ENCODE results near the gene CHAT.

The CHAT gene

DNA sequence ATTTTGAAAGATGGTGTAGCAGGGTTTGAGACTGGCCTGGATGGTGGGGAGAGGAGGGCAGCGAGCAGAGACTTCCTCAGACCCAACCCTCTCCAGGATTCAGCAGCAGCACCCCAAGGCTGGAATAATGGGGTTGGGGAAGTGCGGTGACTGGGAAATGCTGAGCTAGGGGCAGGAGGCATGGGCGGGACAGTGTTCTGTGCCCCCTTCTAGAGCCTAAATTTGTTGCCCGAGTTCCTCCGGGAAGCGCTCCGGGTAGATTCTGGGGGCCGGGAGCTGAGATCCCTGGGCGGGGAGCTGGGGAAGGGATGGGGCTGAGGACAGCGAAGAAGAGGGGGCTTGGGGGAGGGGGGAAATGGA is at the start of gene CHAT:
Gene CHAT (plus strand): TSS at position 156 of the 360 bp plus-strand sequence. CDS start 153 bp downstream, at position 309.
- DNase-seq = no peak

- DNase-seq = no peak
These were observed 49.3 kb upstream of the CHAT start for GRCh38 chr10:49564461-49565009.

DNA sequence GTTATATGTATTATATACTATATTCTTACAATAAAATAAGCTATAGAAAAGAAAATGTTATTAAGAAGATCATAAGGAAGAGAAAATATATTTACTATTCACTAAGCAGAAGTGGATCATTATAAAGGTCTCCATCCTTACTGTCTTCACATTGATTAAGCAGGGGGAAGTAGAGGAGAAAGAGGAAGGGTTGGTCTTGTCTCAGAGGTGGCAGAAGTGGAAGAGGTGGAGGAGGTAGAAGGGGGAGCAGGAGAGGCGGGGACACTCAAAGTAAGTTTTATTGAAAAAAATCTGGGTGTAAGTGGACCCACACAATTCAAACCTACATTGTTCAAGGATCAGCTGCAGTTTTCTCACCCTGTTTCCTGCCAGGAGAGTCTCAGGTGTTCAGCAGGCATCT is 46.0 kb upstream of the CHAT start:
- DNase-seq = no peak

GRCh38 chr10:49568235-49568634 is 45.6 kb upstream of the CHAT start:
- no peak for DNase-seq

DNA sequence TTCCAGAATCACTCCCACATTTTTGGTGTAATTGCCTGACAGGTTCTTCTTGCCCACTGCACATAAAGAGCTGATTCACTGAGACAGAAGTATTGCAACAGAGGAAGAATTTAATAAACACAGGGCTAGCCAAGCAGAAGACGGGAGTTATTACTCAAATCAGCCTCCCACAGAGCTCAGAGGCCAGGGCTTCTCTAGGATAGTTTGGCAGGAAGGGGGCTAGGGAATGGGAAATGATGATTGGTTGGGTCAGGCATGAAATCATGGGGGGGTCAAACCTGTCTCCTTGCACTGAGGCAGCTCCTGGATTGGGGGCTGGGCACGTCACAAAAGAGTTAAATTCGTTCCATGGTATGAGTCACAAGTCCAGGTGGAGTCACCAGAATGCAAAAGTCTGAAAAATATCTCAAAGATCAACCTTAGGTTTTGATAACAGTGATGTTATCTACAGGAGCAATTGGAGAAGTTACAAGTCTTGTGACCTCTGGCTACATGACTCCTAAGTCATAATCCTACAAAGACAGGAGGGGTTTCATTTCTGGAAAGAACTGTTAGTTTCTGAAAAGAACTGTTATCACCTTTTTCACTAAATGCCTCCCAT is 44.7 kb upstream of the CHAT start:
- no peak for DNase-seq

- no peak for DNase-seq
These were observed 42.4 kb upstream of the CHAT start for GRCh38 chr10:49571388-49571787.

- DNase-seq = no peak
These were observed 41.2 kb upstream of the CHAT start for GRCh38 chr10:49572594-49573114.

DNA sequence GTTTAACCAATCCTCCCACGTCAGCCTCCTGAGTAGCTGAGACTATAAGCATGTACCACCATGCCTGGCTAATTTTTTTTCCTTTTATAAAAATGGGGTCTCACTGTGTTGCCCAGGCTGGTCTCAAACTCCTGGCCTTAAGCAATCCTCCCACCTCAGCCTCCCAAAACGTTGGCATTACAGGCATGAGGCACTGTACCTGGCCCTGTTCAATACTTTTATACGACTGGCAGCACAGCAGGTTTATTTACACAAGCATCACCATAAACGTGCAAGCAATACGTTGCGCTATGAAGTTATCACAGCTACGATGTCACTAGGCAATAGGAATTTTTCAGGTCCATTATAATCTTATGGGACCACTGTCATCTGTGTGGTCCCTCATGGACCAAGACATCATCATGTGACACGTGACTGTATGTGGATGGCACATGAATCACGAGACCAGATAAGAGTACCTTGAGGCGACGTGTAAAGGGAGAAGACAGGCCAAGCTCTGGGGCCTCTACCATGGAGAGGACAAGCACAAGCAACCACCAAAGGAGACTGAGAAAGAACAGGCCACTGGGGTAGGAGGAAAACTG is 38.3 kb upstream of the CHAT start:
- no peak for DNase-seq

- DNase-seq = no peak
These were observed 36.5 kb upstream of the CHAT start for GRCh38 chr10:49577182-49577925.

- no peak for DNase-seq
These were observed 35.4 kb upstream of the CHAT start for GRCh38 chr10:49578392-49578791.

DNA sequence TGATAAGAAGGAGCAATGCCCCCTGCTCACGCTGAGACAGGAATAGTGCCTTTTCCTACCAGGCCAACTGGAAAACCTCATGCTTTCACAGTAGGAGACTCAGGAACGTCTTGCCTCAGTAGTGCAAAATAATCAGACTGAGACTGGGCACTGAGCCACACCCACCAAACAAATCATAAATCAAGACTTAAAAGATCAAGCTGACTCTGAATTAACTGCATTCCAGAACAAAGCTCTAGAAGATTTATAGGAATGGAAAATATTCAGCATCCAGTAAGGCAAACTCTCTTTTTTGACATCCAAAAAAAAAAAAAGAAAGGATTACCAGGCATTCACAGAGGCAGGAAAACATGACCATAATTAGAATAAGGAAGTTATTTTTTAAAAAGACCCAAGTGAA is 34.2 kb upstream of the CHAT start:
- no peak for DNase-seq

GRCh38 chr10:49585387-49585786 is 28.4 kb upstream of the CHAT start:
- no peak for DNase-seq

GRCh38 chr10:49587981-49588380 is 25.9 kb upstream of the CHAT start:
- no peak for DNase-seq

DNA sequence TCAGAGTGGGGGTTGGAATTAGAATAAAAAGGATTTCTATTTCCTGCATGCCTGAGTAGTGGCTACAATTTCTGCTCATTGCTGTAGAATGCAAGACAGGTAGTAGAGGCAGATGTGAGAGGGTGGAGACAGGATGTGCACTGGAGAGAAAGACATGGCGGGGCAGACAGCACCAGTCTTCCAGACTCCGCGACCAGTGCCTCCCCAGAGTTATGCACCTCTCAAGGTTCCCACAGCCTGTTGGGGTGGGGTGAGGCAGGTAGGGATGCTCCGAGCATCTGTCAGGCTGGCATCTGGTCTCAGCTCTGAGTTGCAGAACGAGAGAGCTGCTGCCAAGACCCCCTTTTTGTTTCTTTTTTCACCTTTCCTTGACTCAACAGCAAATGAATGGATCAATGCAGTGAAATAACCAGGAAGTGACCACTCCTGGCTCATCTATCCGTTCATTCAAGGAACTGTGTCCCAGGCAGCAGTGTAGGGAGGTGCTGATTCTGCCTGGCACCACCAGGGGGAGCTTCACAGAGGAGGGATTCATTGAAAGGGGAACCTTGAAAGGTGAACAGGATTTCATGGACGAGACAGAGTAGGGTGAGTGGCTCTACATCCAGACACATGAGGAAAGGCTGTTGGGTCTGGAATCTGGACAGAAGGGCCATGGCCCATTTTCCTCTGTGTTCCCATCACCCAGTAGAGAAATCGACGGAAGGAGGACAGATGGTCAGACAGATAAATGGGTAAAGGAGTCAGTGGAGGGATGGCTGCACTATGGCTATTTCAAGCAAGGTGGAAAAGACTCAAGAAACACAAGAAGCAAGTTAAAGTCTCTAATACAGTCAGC is 20.9 kb upstream of the CHAT start:
- peak in 1 of 2 experiments; percentile 42 for DNase-seq

GRCh38 chr10:49593564-49593875 is 20.3 kb upstream of the CHAT start:
- no peak for DNase-seq

DNA sequence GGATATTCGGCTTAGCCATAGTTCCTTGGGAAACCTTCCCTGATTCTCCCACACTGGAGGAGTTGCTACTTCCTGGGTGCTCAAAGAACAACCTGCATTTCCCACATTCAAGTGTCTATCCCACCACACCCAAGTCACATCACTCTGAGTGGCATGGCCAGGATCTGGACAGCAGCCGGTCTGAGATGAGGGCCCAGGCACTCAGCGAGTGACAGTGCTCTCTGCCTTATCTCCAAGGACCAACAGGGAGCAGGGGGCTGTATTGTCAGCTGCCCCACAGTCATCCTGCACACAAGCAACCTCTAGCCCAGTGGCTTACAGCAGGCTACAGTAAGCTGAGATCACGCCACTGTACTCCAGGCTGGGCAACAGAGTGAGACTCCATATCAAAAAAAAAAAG is 19.8 kb upstream of the CHAT start:
- DNase-seq = no peak

DNA sequence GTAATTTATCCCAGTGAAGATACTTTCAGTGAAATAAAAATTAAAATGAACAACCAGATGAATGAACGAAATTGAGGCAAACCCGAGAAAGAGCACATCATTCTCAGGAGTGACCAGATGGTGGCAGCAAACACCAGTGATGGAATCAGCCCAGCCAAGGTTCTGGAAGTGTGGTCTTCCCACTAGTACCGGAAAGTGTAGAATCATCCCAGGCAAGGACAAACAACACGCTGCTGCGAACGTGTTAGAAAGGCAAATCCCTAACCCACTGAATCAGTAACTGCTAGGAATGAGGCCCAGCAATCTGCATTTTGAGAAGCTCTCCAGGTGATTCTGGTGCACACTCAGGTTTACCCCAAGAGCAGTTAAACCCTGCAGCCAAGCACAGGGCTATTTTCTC is 19.2 kb upstream of the CHAT start:
- DNase-seq = peak in 1 of 2 experiments; percentile 49

GRCh38 chr10:49595003-49595712 is 18.7 kb upstream of the CHAT start:
- no peak for DNase-seq

DNA sequence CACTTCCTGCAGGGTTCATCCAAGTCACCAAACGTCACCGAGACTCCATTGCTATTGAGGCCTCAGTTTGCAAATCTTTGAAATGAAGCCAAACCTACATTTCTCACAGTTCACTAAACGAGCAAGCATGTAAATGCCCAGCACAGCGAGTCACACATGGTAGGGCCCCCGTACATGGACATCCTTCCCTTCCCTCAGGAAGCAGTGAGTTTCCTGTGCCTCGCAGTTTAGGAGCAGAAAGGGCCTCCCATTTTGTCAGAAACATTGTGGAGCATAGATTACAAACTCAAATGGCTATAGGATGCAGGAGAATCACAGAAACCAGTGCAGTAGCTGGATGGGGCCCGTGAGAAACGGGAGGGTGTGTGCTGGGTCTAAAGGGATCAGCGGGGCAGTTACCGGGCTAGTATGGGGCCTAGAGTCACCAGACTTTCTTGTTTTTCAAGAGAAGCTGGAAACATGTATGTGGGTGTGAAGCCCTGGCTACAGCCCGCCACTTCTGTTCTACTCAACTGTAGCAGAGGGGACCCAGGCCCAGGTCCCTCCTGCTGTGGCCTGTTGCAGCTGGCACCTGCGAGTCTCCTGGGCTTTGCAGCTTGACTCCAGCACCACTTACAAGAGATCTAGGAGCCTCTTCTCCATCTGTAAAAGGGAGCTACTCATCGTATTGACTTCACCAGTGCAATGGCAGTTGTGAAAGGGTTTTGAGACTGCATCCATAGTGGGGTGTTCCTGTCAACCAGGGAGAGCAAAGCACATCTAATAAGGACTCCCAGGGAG is 17.9 kb upstream of the CHAT start:
- DNase-seq = no peak

DNA sequence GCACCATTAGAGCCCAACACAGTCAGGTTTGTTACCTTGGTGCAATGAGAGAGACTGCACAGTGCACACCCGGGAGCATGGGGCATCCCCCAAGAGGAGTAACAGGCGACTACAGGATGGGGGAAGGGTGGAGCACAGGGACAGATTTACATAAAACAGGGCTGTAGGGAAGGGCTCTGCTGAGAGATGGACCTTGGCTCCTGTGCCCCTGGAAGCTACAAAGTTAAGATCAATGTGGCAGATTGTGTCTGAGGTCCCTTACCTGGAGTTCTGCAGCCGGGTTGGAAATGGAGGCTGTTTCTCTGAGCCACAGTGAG is 17.4 kb upstream of the CHAT start:
- DNase-seq = no peak

DNA sequence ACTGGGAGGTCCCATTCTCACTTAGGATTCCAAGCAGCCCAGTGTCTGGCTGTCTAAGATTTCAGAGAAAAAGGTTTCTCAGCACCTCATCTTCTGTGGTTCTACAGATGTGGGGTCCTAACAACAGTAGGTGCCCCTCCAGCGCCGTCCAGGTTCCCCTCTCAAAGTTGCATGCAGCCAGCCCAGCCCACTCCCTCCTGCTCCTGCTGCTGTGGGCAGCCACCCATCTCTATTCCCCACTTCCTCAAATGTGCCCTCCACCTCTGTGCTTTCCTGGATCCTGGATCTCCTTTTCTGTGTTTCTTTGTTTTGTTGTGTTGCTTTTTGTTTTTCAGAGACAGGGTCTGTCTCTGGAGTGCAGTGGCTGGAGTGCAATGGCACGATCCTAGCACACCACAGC is 17.0 kb upstream of the CHAT start:
- no peak for DNase-seq
